Measurements from ENCODE around the gene MOB3B. TPM values are rescaled to one million over a fixed set of nuclear protein-coding genes. Genes with fewer than 3 reads are reported as not detected.
"Not testable (repeated sequence)": the region's sequence is repeated elsewhere in the genome, so short reads cannot be mapped to it uniquely, and the experiment has no call there.

MOB3B gene
- total RNA-seq, 1 donor from 2014 or later: 0.99 TPM

GRCh38 chr9:27476870-27477515 lies 52.6 kb downstream of the MOB3B start:
- no peak for DNase-seq (ENCODE audit: low read depth in 2 of 2)

- DNase-seq (ENCODE audit: low read depth in 2 of 2): no peak
These were observed 54.5 kb downstream of the MOB3B start for GRCh38 chr9:27475057-27475595.

GRCh38 chr9:27474305-27474704 lies 55.3 kb downstream of the MOB3B start:
- DNase-seq (ENCODE audit: low read depth in 2 of 2): no peak

GRCh38 chr9:27473111-27473529 lies 56.5 kb downstream of the MOB3B start:
- no peak for DNase-seq (ENCODE audit: low read depth in 2 of 2)

GRCh38 chr9:27472195-27472594 lies 57.4 kb downstream of the MOB3B start:
- no peak for DNase-seq (ENCODE audit: low read depth in 2 of 2)

DNA sequence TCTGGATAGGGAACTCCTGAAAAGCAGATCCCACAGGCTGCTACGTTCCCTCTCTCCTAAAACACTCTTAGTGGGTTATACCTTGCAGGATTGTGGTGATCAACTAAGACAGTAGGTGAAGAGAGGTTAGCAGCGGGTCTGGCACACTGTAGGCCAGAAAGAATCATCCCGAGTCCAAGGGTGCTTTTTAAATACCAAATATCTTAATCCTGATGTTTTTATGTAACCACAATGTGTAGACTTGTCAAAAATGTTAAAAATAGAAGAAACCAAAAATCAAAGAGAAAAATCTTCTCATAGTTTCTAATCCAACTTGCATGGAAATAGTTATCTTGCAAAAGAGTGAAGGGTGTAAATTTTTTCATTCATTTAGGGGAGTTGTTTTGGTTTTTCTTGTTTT lies 57.8 kb downstream of the MOB3B start:
- DNase-seq (ENCODE audit: low read depth in 2 of 2): no peak

DNA sequence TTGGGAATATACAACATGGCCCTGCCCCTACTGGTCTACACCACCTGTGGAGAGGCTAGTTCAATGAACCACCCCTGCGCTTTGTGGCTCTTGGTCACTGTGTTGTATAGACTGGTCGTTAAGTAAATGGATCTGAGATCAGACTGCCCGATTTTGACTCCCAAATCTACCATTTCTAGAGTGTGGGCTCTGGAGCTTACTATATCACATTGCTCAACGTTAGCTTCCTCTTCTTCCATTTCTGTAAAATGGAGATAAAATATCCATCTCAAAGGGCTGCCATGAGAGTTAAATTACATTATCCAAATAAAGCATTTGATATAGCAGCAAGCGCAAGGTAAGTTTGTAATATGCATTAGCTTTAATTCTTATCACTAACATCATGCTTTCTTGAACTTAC lies 58.2 kb downstream of the MOB3B start:
- DNase-seq (ENCODE audit: low read depth in 2 of 2): no peak

GRCh38 chr9:27470291-27470856 lies 59.2 kb downstream of the MOB3B start:
- DNase-seq (ENCODE audit: low read depth in 2 of 2): no peak

DNA sequence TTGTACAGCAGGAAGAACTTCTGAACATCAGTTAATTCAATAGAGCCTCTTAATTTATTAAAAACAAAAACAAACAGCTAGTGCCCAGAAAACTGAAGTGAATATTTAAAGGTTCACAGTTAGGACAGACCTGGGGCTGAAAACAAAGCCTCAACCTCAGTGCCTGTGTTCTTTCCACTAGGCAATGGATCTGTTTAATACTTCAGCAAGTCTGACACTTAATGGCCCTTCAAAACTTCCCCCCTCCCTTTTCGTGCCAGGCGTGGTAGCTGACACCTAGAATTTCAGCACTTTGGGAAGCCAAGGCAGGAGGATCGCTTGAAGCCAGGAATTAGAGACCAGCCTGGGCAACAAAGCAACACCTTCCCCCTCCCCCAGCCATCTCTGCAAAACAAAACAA lies 60.1 kb downstream of the MOB3B start:
- DNase-seq (ENCODE audit: low read depth in 2 of 2): no peak

GRCh38 chr9:27468462-27469110 lies 61.0 kb downstream of the MOB3B start:
- DNase-seq (ENCODE audit: low read depth in 2 of 2): peak in 1 of 2 donors; percentile 73

GRCh38 chr9:27468000-27468399 lies 61.6 kb downstream of the MOB3B start:
- no peak for DNase-seq (ENCODE audit: low read depth in 2 of 2)

- no peak for DNase-seq (ENCODE audit: low read depth in 2 of 2)
These were observed 62.1 kb downstream of the MOB3B start for GRCh38 chr9:27467486-27467885.

GRCh38 chr9:27466516-27466915 lies 63.1 kb downstream of the MOB3B start:
- not testable (repeated sequence) for DNase-seq (ENCODE audit: low read depth in 2 of 2)

- not testable (repeated sequence) for DNase-seq (ENCODE audit: low read depth in 2 of 2)
These were observed 64.7 kb downstream of the MOB3B start for GRCh38 chr9:27464950-27465349.

DNA sequence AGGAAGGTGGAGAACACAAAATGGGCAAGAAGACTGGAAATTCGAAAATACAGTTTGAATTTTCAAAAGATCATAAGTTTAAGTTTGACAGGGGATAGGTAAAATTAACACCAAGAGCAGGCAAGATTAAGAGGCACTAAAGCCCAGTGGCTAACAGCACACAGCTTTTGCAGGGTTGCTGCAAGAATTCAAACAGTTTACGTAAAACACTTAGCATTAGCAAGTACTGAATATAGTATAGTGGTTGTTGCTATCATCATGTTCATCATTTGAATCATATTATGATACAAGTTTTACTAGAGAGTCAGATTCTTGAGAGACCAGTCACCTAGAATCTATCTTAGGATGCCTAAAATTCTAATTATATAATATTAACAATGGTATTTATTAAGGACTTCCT lies 66.8 kb downstream of the MOB3B start:
- no peak for DNase-seq (ENCODE audit: low read depth in 2 of 2)

DNA sequence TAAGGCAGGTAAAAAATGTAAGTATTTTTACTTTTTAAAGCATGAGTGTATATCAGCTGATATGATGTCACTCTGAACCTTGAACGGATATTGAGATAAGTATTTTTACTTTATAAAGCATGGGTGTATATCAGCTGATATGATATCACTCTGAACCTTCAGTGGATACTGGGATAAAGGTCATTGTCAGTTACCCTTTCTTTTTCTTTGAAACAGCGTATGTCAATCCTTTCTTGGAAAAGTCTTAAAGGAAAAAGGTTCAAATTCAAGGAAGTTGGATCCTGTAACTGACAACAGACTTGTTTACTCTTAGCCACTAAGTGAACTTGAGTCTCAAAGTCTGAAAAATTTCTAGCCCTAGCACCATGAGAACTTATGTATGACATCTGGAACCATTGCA lies 67.2 kb downstream of the MOB3B start:
- no peak for DNase-seq (ENCODE audit: low read depth in 2 of 2)

GRCh38 chr9:27460226-27461023 lies 69.2 kb downstream of the MOB3B start:
- DNase-seq (ENCODE audit: low read depth in 2 of 2): peak; percentile 16 to 79

GRCh38 chr9:27457445-27457844 lies 72.2 kb downstream of the MOB3B start:
- peak in 1 of 2 donors; percentile 67 for DNase-seq (ENCODE audit: low read depth in 2 of 2)

GRCh38 chr9:27453860-27454553 lies 75.6 kb downstream of the MOB3B start:
- no peak for DNase-seq (ENCODE audit: low read depth in 2 of 2)

DNA sequence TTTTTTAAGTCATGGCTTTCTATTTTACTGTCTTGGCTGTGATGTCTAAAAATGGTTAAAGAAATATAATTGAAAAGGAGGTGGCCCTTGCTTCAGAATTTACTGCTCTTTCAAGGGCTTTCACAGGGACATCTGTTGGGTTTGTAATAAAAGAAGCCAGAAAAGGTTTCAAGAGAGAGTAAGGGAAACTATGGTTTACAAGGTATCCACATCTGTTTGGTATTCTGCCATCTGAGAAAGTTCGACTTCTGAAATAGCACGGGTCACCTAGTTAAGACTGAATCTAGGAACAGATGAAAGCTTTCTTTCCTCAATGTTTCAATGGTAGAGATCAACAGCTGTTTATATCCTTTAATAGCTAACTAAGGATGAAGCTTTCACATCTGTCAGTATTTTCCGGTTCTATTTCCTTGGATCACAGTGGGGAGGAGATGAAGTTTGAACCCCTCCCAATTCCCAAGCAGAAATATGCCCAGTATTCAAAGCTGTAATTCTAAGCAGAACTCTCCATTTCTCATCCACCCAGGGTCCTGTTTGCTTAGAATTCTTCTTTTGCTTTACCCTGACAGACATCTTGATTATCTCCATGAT lies 78.3 kb downstream of the MOB3B start:
- no peak for DNase-seq (ENCODE audit: low read depth in 2 of 2)

DNA sequence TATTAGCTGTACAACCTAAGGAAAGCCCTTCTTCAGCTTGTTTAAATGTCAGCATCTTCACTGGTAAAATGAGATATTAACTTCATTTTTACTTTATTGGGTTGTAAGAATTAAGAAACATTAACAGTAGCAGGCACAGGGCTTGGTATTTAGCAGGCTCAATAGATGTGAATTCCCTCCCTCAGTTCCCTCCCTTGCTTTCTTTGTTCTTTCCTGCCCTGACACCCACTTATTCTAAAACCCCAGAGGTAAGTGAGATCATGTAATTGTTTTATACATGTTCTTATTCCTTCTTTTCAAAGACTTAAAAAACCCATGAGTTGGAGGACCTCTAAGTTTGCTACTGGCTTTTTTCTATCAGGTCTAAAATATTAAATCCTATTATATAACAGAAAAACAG lies 78.9 kb downstream of the MOB3B start:
- DNase-seq (ENCODE audit: low read depth in 2 of 2): no peak
